Ectodermal cell (in vitro differentiated cells): Measurements from ENCODE around the gene DBH.

ENCODE experiments used
- H3K27ac ChIP-seq: 2 replicates; pipeline ENCODE4 v1.7.0; 2013; ENCODE audit warnings: mild to moderate bottlenecking, low read depth, low read length; ENCODE audit not compliant: insufficient read depth, poor library complexity, severe bottlenecking
- H3K27me3 ChIP-seq: 2 replicates; pipeline ENCODE4 v1.7.0; 2013; ENCODE audit warnings: mild to moderate bottlenecking, low read length; ENCODE audit not compliant: insufficient read depth, control insufficient read depth, poor library complexity, severe bottlenecking
- H3K36me3 ChIP-seq: one replicate; pipeline ENCODE4 v1.7.0; 2013; ENCODE audit warnings: low read length; ENCODE audit not compliant: control insufficient read depth, insufficient read depth
- H3K4me1 ChIP-seq: one replicate; pipeline ENCODE4 v1.7.0; 2013; ENCODE audit warnings: low read length; ENCODE audit not compliant: control insufficient read depth, insufficient read depth
- H3K4me3 ChIP-seq: 2 replicates; pipeline ENCODE4 v1.7.0; 2013; ENCODE audit warnings: low read depth, low read length, control low read depth; ENCODE audit not compliant: insufficient read depth
- H3K9me3 ChIP-seq: 2 replicates; pipeline ENCODE4 v1.7.0; 2013; ENCODE audit warnings: mild to moderate bottlenecking, low read length, moderate library complexity; ENCODE audit not compliant: control insufficient read depth
- whole genome bisulfite sequencing, 2 experiments: methylation state at CpG; one replicate each; pipeline ENCODE4 v1.1.7; 2013; ENCODE audit warnings: missing lambda C conversion rate in 2 of 2; 5-methylcytosine and 5-hydroxymethylcytosine counted together

The DBH gene

DNA sequence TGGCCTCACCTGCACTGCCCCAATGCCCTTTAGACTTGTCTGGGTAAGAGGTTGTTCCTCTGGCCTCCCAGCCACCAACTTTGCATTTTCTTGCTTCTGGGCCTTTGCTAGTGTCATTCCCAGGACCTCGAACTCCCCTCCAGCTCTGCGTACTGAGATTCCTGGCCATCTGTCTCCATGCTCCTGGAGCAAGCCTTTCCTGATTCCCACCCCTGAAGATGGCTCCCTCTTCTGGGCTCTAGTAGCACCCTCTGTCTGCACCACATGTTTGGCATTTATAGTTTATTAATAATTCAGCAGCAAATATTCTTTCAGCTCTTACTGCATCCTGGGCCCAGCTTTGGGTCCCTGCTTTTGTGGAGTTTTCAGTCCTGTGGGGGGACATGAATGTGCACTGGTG, 41.9 kb upstream of the DBH start:
- Histone ChIP-seq H3K36me3 (no peaks in the 10 kb centered on the region), H3K27ac (no peak overlapping the region), H3K4me1 (no peaks in the 10 kb centered on the region), H3K9me3 (no peaks in the 10 kb centered on the region), H3K27me3 (no peaks in the 10 kb centered on the region), H3K4me3 (no peak overlapping the region)
- WGBS, 2 experiments = 95 to 98% methylated on average over 2 of the region's 2 CpGs

DNA sequence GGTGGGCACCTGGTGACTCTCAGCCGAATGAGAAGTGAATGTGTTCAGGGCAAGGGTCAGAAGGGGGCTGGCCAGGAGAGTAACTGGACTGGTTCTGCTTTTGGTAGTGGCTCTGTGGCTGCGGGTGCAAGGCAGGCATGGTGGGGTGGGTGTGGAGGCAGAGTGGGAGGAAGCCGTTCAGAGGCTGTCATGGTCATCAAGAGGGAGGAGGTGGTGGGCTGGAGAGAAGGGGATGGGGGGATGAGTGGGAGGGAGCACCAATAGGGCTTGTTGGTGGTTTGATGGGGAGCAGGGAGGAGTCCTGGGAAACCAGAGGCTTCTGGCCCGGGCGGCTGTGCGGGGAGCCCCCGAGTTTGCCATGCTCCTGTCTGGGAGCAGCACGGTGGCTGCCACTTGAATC, 40.3 kb upstream of the DBH start:
- Histone ChIP-seq H3K4me1 (no peaks in the 10 kb centered on the region), H3K4me3 (no peak overlapping the region), H3K27me3 (no peaks in the 10 kb centered on the region), H3K36me3 (no peaks in the 10 kb centered on the region), H3K9me3 (no peaks in the 10 kb centered on the region), H3K27ac (no peak overlapping the region)
- WGBS, 2 experiments = 82% methylated on average over 8 of the region's 8 CpGs

DNA sequence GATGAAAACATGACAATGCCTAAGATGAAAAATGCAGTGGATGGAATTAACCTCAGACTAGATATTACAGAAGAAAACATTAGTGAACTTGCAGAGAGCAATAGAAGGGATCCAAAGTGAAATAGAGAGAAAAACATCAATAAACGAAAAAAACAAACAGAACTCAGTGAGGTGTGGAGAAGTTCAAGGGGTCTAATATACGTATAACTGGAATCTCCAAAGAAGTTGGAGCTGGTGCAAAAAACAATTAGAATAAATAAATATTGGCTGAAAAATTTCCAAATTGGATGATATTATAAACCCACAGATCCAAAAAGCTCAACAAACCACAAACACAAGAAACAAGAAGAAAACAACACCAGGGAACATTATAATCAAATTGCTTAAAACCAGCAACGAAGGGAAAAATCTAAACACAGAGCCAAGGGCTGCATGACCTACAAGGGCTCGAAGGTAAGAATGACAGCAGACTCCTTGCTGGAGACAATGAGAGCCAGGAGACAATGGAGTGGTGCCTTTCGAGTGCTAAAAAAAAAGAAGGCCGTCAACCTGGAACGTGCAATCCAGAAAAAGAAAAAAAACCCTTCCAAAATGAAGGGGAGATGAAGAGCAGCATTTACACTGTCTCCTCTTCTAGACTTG, 38.7 kb upstream of the DBH start:
- Histone ChIP-seq H3K36me3 (no peaks in the 10 kb centered on the region), H3K27me3 (no peaks in the 10 kb centered on the region), H3K27ac (no peak overlapping the region), H3K4me3 (no peak overlapping the region), H3K9me3 (no peaks in the 10 kb centered on the region), H3K4me1 (no peaks in the 10 kb centered on the region)
- 86 to 88% methylated on average over 7 of the region's 7 CpGs for WGBS, 2 experiments

DNA sequence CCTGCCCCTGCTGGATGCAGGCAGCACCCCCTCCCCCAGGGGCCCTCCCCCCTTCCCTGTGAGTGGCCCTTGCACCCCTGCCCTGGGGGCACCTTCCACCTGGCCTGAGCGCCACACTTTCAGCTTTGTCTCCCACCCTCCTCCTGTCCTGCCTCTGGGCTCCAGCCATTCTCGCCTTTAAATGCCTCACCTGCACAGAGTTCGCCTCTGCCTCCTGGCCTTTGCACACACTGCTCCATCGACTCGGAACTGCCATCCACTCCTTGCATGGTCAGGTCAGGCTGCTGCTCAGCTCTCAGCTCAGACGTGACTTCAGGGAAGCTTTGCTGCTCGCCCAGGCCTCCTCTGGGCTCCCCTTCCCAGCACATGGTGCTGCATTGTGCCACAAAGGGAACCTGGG, 37.2 kb upstream of the DBH start:
- Histone ChIP-seq H3K27me3 (no peaks in the 10 kb centered on the region), H3K9me3 (no peaks in the 10 kb centered on the region), H3K4me3 (no peak overlapping the region), H3K4me1 (no peaks in the 10 kb centered on the region), H3K36me3 (no peaks in the 10 kb centered on the region), H3K27ac (no peak overlapping the region)
- 91 to 92% methylated on average over 7 of the region's 7 CpGs for WGBS, 2 experiments

DNA sequence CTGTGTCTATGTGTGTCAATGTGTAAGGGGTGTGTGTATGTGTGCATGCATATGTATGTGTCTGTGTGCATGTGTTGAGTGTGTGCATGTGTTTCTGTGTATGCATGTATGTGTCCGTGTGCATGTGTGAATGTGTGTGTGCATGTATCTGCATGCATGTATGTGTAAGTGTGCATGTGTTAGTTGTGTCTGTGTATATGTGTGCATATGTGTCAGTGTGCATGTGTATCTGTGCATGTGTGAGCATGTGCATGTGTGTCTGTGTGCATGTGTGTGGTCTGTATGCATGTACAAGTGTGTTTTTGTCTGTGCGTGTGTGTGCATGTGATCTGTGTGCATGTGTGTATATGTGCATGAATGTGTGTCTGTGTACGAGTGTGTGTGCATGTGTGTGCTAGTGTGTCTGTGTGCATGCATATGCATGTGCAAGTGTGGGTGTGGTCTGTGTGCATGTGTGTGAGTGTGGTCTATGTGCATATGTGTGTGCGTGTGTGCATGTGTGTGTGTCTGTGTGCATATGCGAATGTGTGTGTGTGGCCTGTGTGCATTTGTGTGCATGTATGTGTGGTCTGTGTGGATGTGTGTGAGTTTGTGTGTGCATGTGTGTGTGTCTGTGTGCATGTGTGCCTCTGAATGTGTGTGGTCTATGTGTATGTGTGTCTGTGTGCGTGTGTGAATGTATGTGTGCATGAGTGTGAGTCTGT, 36.5 kb upstream of the DBH start:
- 92 to 95% methylated on average over 6 of the region's 6 CpGs for WGBS, 2 experiments

DNA sequence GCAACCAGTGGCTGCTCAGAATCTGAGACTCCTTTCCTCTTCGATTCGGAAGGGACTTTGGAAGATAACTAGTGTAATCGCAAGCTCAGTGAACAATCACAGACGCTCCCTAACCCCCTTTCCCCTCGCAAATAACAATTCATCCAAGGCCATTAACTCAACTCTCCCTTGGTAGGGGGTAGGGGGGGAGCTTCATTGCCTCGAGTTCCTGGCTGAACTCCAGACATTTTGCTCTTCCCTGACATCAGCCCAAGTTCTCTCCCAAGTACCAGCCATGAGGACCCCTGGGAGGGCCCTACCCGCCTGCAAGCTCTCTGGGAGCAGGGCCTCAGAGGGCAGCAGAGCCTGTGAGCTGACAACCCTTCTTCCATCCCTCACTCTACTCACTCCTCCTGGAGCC, 35.4 kb upstream of the DBH start:
- Histone ChIP-seq H3K27me3 (no peaks in the 10 kb centered on the region), H3K27ac (no peak overlapping the region), H3K9me3 (no peaks in the 10 kb centered on the region), H3K36me3 (no peaks in the 10 kb centered on the region), H3K4me1 (no peaks in the 10 kb centered on the region), H3K4me3 (no peak overlapping the region)
- WGBS, 2 experiments = 77 to 78% methylated on average over 5 to 6 of the region's 7 CpGs

More for the DNA sequence above, 36.5 kb upstream of the DBH start:
- Histone ChIP-seq H3K4me1 (no peaks in the 10 kb centered on the region), H3K36me3 (no peaks in the 10 kb centered on the region), H3K27ac (no peak overlapping the region), H3K27me3 (no peaks in the 10 kb centered on the region), H3K4me3 (no peak overlapping the region), H3K9me3 (no peaks in the 10 kb centered on the region)

DNA sequence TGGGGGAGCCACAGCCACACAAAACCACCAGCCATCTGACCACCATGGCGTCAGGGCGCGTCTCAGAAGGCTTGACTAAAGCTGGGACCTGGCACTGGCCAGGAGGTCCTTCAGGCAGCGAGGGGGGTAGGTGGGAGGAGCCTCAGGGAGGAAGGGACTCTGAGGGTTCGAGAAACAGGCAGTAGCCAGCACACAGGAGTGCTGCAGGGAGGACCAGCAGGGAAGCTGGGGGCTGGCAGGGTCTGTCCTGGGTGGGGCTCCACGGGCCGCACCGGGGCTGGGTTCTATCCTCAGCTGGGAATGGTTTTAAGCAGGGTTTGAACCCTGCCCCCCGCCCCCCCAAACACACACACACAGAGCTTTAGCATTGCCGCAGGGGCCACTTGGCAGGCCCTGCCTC, 34.4 kb upstream of the DBH start:
- Histone ChIP-seq H3K4me1 (no peaks in the 10 kb centered on the region), H3K36me3 (no peaks in the 10 kb centered on the region), H3K27ac (no peak overlapping the region), H3K9me3 (no peaks in the 10 kb centered on the region), H3K4me3 (no peak overlapping the region), H3K27me3 (peaks cover 2% of the 10 kb centered on the region)
- 92 to 93% methylated on average over 10 of the region's 10 CpGs for WGBS, 2 experiments

DNA sequence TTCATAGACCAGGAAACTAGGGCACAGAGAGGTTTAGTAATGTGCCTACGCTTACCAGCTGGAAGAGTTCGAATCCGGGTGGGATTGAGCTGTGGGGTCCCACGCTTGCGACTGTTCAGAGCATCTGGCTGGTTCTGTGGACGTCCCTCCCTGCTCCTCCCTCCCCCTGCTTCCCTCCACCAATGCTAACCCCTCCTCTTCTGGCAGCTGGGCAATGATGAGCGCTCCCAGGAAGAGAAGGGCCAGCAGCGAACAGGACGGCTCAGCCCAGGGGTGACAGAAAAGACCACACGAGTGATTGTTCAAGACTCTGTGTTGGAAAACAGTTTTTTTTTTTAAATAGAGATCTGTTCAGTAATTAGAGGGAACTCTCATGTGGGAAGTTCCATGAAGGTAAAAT, 33.9 kb upstream of the DBH start:
- Histone ChIP-seq H3K27me3 (peaks cover 8% of the 10 kb centered on the region), H3K36me3 (no peaks in the 10 kb centered on the region), H3K27ac (no peak overlapping the region), H3K9me3 (no peaks in the 10 kb centered on the region), H3K4me3 (no peak overlapping the region), H3K4me1 (no peaks in the 10 kb centered on the region)
- WGBS, 2 experiments = 83 to 84% methylated on average over 10 of the region's 10 CpGs

DNA sequence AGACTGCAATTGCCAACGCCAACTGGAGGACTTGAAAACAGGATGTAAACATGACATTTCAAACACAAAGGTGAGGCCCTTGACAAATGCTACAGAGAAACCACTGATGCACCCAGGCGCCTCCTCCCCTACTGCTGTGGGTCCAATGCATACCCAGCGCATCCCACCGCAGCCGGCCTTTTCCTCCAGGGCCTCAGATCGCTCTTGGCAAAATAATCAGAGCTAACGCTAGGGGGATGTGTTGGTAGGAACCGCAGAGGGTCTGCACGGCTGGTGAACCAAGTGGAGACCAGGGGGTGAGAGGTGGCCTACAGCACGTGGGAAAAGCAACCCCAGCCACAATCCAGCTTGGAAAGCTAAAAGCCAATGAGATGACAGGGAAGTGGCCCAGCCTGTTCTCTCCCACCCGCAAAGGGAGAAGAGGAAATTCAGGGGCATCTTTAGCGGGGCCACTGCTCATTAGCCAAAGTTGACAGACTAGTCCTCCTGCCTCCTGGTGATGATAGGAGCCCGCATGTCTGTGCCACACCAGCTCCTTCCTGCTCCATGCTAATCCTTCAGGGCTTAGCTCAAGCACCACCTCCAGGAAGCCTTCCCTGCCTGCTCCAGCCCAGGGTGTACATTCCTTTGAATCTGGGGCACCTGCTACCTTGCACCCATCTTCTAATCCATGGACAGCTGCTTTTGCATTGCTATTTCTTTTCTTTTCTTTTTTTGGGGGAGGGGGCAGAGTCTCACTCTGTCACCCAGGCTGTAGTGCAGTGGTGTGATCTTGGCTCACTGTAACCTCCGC, 32.8 kb upstream of the DBH start:
- no peaks in the 10 kb centered on the region for H3K4me1 ChIP-seq
- no peak overlapping the region for H3K4me3 ChIP-seq
- 74% methylated on average over 14 of the region's 14 CpGs for WGBS, 2 experiments
- peaks cover 18% of the 10 kb centered on the region for H3K27me3 ChIP-seq
- H3K36me3 ChIP-seq = no peaks in the 10 kb centered on the region
- H3K27ac ChIP-seq = no peak overlapping the region
- H3K9me3 ChIP-seq = no peaks in the 10 kb centered on the region

DNA sequence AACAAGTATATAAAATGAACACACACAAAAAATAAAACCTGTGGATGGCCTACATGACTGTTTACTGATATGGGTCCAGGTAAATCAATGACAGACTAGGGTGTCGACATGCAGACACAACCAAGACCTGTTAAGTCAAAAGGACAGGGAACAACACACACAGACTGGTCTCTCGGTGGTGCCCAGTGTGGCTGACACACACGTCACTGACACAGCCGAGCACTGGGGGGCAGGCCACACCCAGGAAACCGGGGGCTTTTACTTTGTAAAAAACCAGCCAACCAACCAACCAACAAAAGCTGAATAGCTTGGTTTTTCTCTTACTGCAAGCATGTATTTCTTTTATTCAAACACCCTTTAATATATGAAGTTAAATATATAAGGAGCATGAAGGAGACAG, 31.9 kb upstream of the DBH start:
- Histone ChIP-seq H3K4me3 (no peak overlapping the region), H3K36me3 (no peaks in the 10 kb centered on the region), H3K27ac (no peak overlapping the region), H3K4me1 (no peaks in the 10 kb centered on the region), H3K27me3 (peaks cover 27% of the 10 kb centered on the region), H3K9me3 (no peaks in the 10 kb centered on the region)
- 74 to 76% methylated on average over 5 of the region's 5 CpGs for WGBS, 2 experiments
